Right lobe of liver (tissue), 4 donors: ENCODE results near the gene TK1.

ENCODE experiments used
- POLR2A ChIP-seq: fragments of 450-650 bp; IDR thresholded peaks from one replicate; pipeline ENCODE4 v1.6.1; 2017; ENCODE audit warnings: antibody characterized with exemption, mild to moderate bottlenecking
- TF ChIP-seq, protein P1 (sequence below), 4 donors: fragments of 200-600 bp in 3 of 4; fragments of 450-650 bp in 1 of 4; IDR thresholded peaks; one replicate each; pipeline versions ENCODE4 v1.5.1 to v1.8.0; 2016 to 2022; ENCODE audit warnings: antibody characterized with exemption in 4 of 4, mild to moderate bottlenecking in 2 of 4
- donor health status: DM: no; HTN: no; CAD: no.
- donor health status: DM: no; HTN: no; CAD: no.
- donor health status: DM: no; HTN: yes; CAD: no.

DNA sequence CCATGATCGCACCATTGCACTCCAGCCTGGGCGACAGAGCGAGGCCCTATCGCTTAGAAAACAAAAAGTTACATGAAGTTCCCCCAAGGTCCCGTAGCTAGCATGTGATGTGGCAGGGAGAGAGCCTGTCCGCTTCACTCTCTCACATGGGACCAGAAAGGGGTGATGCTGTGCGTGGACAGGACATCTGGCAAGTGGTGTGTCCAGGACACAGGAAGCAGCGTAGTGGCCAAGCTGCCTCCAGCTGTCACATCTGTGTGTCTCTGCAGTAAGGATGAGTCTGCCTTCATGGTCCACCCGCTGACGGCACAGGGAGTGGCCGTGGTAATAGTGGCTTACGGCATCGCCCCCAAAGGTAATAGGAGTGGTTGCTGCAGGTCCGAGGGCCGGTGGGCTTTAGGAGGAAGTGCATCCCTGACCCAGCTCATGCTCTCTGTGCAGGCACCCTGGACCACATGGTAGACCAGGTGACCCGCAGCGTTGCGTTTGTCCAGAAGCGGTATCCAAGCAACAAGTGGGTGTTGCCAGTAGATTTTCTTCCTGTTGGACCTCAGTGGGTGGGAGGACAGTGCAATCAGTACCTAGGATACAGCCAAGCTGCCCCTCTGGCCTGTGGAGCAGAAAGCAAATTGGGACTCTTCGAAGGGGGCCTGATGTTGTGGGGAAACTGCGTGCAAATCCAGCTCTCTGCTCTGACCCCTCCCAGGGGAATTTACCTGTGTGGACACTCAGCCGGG, 17.7 kb upstream of the TK1 start:
- TF ChIP-seq POLR2A = no peak
- TF ChIP-seq, protein P1, sequence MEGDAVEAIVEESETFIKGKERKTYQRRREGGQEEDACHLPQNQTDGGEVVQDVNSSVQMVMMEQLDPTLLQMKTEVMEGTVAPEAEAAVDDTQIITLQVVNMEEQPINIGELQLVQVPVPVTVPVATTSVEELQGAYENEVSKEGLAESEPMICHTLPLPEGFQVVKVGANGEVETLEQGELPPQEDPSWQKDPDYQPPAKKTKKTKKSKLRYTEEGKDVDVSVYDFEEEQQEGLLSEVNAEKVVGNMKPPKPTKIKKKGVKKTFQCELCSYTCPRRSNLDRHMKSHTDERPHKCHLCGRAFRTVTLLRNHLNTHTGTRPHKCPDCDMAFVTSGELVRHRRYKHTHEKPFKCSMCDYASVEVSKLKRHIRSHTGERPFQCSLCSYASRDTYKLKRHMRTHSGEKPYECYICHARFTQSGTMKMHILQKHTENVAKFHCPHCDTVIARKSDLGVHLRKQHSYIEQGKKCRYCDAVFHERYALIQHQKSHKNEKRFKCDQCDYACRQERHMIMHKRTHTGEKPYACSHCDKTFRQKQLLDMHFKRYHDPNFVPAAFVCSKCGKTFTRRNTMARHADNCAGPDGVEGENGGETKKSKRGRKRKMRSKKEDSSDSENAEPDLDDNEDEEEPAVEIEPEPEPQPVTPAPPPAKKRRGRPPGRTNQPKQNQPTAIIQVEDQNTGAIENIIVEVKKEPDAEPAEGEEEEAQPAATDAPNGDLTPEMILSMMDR (IDR thresholded peaks at IDR 0.05) = no peak
